Right ventricle myocardium inferior (tissue), 1 donor: ENCODE data around the gene FOXP1. TPM values are rescaled to one million over a fixed set of nuclear protein-coding genes. Genes with fewer than 3 reads are reported as not detected.

Experiments
- ATAC-seq: fragments of 200-7000 bp; cut with Tn5 transposase; one replicate; pipeline ENCODE4 v1.9.1; 2020; ENCODE audit warnings: mild to moderate bottlenecking, moderate library complexity
- DNase-seq: peaks from one replicate; pipeline ENCODE4 v3.0.0; 2021; ENCODE audit errors: missing footprints
- intact Hi-C: fragments of 100-400 bp; cut with DNase I; formaldehyde crosslinking; loops from one replicate; pipeline ENCODE4 v1.11.0; 2022
- total RNA-seq: library from RNA; stranded (reverse); fragmentation: NEBNext Ultra II Directional; extraction: Animal tissue kit (Norgen Biotek cat#: 25700); gene quantifications from one replicate; pipeline ENCODE4 v1.2.1, GENCODE V29; 2021
- donor health status: DM: no; HTN: yes; CAD: no; lungs with severe emphysema.

Gene FOXP1
- total RNA-seq, 1 donor from 2014 or later, result 38.5 TPM

- DNase-seq, result no peak
- intact Hi-C loops, result no loop called here
- ATAC-seq, result no peak
Measured at GRCh38 chr3:71185733-71186455, 397.6 kb downstream of the FOXP1 start.

- DNase-seq (no peak), ATAC-seq (no peak)
- intact Hi-C loops, result no loop called here
Measured at GRCh38 chr3:71184252-71184651, 399.3 kb downstream of the FOXP1 start.

- intact Hi-C loops, result no loop called here
- ATAC-seq (peak; percentile 37), DNase-seq (no peak)
Measured at GRCh38 chr3:71183549-71183948, 400.0 kb downstream of the FOXP1 start.

GRCh38 chr3:71180524-71180923 is 403.0 kb downstream of the FOXP1 start:
- DNase-seq (no peak), ATAC-seq (no peak)
- intact Hi-C loops, result no loop called here

GRCh38 chr3:71177375-71177774 is 406.2 kb downstream of the FOXP1 start:
- intact Hi-C loops, result no loop called here
- DNase-seq, result no peak
- no peak for ATAC-seq

GRCh38 chr3:71176366-71176765 is 407.2 kb downstream of the FOXP1 start:
- ATAC-seq (no peak), DNase-seq (no peak)
- intact Hi-C loops, result no loop called here

GRCh38 chr3:71175691-71176365 is 407.7 kb downstream of the FOXP1 start:
- DNase-seq (no peak), ATAC-seq (no peak)
- intact Hi-C loops, result no loop called here

GRCh38 chr3:71172951-71173350 is 410.6 kb downstream of the FOXP1 start:
- peak; percentile 49 for ATAC-seq
- intact Hi-C loops, result no loop called here
- DNase-seq, result no peak

GRCh38 chr3:71172189-71172588 is 411.3 kb downstream of the FOXP1 start:
- ATAC-seq (no peak), DNase-seq (no peak)
- intact Hi-C loops, result no loop called here

- DNase-seq (no peak), ATAC-seq (no peak)
- intact Hi-C loops, result no loop called here
Measured at GRCh38 chr3:71171247-71171646, 412.3 kb downstream of the FOXP1 start.

GRCh38 chr3:71168880-71169411 is 414.6 kb downstream of the FOXP1 start:
- intact Hi-C loops, result no loop called here
- DNase-seq, result no peak

GRCh38 chr3:71168121-71168721 is 415.3 kb downstream of the FOXP1 start:
- intact Hi-C loops, result no loop called here
- ATAC-seq, result no peak
- DNase-seq, result no peak

More at GRCh38 chr3:71168880-71169411, 414.6 kb downstream of the FOXP1 start:
- no peak for ATAC-seq

- ATAC-seq (no peak), DNase-seq (no peak)
- intact Hi-C loops, result no loop called here
Measured at GRCh38 chr3:71166339-71167240, 416.9 kb downstream of the FOXP1 start.

GRCh38 chr3:71164881-71165280 is 418.6 kb downstream of the FOXP1 start:
- ATAC-seq, result no peak
- intact Hi-C loops, result no loop called here

GRCh38 chr3:71163198-71163918 is 420.2 kb downstream of the FOXP1 start:
- ATAC-seq (no peak), DNase-seq (no peak)
- intact Hi-C loops, result no loop called here

More at GRCh38 chr3:71164881-71165280, 418.6 kb downstream of the FOXP1 start:
- DNase-seq, result no peak

GRCh38 chr3:71162221-71162620 is 421.3 kb downstream of the FOXP1 start:
- DNase-seq (no peak), ATAC-seq (no peak)
- intact Hi-C loops, result no loop called here

GRCh38 chr3:71160785-71161546 is 422.6 kb downstream of the FOXP1 start:
- intact Hi-C loops, result no loop called here
- ATAC-seq (no peak), DNase-seq (no peak)
